ENCODE data around the gene TMEM119. TPM values are rescaled to one million over a fixed set of nuclear protein-coding genes. Genes with fewer than 3 reads are reported as not detected.
"Not testable (repeated sequence)": the region's sequence is repeated elsewhere in the genome, so short reads cannot be mapped to it uniquely, and the experiment has no call there.

Gene TMEM119
- polyA plus RNA-seq, 3 donors: 19.9 to 21.2 (median 20.1) TPM

DNA sequence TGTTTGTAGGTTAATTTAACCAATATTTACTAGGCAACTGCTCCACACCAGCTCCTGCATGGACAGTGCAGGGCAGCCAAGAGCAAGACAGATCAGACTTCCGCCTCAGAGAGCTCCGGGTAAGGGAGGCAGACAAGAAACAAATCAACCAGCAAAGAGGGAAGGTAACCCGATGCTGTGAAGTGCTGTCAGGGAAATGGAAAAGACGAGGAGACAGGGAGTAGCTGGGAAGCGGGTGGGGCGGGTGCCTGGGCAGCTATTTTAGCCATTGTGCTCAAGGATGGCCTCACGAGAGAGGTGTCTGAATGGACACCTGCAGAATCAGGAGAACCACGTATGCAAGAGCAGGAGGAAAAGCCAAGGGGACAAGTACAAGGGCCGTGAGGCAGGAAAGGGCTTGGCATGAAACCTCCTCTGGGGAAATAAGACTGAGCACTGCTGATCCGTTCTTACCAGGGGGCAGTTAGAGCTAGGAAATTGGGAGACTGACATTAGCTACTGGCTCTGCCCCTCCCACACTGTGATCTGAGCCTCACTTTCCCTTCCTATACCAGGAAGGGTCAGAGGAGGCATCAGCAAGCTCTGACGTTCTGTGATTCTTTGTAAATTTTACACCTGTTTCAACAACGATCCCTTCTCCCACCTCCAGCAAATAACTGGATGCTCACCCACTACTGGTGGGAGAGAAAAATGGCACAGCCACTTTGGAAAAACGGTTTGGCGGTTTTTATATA is 6.5 kb upstream of the TMEM119 start:
- no peak for DNase-seq (ENCODE audit: low read depth in 3 of 3, low spot score in 2 of 3)

DNA sequence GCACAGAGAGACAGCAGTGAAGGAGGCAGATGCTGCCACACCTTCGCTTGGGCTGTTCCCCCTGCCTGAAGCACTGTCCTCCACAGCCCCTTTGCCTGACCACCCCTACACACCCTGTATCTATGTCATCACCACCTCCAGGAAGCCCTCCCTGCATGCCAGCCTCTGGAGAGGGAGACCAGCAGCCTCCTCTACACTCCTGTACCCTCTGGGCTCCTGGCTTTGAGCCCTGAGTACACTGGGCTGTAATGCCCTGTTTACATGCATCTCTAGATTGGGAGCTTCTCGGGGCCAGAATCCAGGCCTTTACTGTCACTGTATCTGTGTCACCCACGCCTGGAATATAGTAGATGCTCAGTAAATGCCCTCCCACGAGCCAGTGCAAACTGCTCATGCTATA is 5.9 kb upstream of the TMEM119 start:
- no peak for DNase-seq (ENCODE audit: low read depth in 3 of 3, low spot score in 2 of 3)

DNA sequence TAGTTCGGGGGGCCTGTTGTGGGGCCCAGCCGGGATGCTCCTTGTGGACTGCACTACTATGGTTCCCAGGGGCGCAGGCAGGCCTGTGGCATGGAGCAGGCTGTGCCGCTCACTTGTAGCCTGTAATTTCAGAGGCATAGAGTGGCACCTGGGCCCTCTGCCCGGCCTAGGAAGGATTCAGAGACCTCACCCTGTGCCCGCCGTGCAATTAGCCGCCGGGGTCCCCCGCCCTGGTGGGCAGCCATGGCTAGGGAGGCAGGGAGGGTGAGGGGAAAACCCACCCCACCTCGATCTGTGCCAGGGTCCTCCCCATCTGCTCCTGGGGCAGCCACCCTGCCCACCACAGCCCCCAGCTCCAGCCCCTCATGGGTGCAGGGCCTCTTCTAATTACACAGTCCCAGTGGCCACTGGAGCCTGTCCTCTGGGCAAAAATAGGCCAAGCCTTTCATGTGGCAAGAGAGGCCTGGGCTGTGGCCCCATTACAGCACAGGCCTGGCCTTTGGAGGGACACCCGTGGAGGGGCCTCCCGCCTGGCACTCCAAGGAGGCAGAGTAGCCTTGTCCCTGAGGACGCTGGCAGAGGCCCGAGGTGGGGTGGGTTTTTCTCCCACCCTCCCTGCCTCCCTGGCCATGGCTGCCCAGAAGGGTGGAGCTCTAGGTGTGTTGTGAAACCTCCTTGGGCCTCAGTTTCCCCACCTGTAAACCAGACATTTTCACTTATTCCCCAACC is 5.3 kb upstream of the TMEM119 start:
- no peak for DNase-seq (ENCODE audit: low read depth in 3 of 3, low spot score in 2 of 3)

DNA sequence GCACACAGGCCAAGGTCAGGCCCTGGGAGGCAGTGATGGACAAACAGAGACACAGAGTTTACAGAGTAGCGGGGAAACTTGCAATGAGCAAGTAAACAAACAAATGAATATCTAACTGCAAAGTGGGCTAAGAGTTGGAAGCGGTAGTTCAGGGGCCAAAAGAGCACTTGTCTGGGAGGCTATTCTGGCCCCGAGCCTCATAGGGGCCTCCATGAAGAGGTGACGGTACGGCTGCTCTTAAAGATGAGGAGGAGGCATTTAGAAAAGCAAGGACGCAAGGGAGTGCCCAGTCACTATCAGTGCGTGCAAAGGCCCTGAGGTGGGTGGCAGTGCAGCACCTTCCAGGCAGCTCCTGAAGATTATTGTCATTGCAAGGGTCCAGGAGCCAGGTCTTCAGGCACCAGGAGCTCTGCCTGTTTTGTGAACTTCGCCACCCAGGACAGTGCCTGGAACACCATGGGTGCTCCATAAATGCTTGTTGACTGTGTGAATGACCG is 4.4 kb upstream of the TMEM119 start:
- DNase-seq (ENCODE audit: low read depth in 3 of 3, low spot score in 2 of 3): no peak

DNA sequence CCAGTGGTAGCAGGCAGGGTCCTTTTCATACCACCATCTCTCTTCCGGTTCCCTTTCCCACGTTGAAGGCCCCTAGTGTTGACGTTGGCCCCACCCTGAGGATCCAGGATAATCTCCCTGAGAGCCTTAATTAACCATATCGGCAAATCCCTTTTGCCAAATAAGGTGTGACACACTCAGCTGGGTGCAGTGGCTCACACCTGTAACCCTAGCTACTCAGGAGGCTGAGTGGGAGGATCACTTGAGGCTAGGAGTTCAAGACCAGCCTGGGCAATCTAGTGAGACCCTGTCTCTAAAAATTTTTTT is 2.8 kb upstream of the TMEM119 start:
- no peak for DNase-seq (ENCODE audit: low read depth in 3 of 3, low spot score in 2 of 3)

DNA sequence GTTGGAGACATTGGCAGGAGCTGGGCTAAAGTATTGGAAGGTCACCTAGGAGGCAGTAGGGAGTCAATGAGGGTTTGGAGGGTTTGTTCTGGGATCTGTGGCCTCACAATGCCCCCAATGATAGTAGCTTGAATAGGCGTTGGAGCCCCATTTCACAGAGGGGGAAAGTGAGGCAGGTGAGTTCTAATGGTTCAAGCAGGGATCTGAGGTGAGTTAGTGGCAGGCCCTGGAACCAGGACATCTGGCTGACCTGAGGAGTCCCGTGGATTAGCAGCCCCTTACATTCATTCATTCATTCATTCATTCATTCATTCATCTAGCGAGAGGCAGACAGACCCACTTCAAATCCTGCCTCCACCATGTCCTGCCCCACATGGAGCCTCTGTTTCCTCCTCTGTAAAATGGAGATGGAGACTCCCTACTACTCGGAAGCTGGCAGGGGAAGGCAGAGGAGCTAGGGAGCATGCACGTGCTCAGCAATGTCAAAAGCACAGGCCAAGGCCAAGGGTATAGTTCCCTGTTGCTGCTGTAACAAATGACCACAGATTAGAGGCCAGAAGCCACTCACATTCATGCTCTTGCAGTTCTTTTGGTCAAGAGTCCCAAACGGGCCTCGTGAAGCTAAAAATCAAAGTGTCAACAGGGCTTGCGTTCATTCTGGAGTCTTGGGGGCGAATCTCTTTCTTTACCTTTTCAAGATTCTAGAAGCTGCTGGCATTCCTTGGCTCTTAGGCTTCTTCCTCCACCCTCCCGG is 2.2 kb upstream of the TMEM119 start:
- DNase-seq (ENCODE audit: low read depth in 3 of 3, low spot score in 2 of 3): no peak

DNA sequence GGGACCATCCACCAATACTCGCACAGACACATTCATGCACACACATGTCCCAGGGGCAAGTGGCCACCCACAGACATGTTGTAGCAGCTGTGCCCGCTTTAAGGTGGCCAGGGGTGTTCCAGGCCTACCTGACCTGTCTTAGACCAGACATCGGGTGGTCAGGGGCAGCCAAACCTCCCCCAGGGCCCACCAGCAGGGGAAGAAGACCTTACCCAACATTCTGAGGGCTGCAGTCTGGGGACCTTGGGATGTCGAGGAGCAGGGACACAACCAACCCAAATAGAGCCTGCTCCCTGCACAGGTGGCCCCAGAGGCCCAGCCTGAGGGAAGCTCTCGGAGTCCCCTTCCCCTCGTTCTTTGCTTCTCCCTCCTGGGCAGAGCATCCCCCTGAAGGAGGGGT is 1.7 kb upstream of the TMEM119 start:
- DNase-seq (ENCODE audit: low read depth in 3 of 3, low spot score in 2 of 3): no peak

DNA sequence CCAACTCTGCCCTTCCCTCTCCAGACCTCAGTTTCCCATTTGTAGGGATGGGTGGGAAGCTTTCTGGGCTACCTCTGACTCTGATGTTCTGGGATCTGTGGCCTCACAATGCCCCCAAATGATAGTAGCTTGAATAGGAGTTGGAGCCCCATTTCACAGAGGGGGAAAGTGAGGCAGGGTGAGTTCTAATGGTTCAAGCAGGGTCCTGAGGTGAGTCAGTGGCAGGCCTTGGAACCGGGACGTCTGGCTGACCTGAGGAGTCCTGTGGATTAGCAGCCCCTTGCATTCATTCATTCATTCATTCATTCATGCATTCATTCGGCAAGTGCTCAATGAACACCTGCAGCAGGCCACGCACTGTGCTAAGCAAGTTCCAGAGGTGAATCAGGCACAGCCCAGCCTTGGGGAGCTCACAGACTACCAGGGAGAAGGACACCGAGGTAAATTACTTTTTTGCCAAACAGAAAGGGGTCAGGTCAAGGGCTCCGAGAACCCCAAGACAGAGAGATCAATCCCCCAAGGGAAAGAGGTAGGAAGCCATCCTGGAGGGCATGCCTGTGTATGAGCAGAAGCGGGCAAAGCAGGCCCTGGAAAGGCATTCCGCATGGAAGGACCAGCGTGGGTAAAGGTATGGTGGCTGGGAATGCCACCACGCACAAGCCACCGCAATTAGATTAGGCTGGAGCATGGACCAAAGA is 818 bp upstream of the TMEM119 start:
- no peak for DNase-seq (ENCODE audit: low read depth in 3 of 3, low spot score in 2 of 3)

DNA sequence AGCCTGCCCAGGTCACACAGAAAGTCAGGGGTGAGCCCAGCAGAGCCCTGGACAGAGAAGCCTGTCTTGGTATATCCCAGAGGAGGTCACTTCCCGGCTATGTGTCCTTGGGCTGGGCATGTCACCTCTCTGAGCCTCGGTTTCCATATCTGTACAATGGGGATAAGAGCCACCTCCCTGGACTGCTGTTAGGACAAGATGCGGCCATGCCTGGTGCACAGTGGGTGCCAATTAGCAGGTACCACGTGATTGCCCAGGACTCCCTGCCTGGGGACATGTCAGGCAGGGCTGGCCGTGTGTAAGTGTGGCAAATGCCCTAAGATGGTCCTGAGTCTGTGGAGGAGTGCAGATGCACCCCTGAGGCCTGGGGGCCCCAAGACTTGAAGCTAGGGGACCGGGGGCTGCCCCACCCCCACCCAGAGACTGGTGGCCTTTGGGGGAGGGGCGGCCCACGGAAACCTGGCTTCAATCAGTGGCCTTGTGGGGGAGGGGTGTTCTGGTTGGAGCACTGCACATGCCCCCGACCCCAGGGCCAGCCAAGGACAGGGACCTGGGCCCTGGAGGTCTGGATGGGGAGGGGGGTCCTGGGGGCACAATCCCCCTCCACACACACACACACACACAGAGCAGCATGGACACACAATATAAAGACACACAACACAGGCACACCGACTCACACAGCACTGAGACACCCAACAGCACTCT is 878 bp downstream of the TMEM119 start:
- DNase-seq (ENCODE audit: low read depth in 3 of 3, low spot score in 2 of 3): no peak

DNA sequence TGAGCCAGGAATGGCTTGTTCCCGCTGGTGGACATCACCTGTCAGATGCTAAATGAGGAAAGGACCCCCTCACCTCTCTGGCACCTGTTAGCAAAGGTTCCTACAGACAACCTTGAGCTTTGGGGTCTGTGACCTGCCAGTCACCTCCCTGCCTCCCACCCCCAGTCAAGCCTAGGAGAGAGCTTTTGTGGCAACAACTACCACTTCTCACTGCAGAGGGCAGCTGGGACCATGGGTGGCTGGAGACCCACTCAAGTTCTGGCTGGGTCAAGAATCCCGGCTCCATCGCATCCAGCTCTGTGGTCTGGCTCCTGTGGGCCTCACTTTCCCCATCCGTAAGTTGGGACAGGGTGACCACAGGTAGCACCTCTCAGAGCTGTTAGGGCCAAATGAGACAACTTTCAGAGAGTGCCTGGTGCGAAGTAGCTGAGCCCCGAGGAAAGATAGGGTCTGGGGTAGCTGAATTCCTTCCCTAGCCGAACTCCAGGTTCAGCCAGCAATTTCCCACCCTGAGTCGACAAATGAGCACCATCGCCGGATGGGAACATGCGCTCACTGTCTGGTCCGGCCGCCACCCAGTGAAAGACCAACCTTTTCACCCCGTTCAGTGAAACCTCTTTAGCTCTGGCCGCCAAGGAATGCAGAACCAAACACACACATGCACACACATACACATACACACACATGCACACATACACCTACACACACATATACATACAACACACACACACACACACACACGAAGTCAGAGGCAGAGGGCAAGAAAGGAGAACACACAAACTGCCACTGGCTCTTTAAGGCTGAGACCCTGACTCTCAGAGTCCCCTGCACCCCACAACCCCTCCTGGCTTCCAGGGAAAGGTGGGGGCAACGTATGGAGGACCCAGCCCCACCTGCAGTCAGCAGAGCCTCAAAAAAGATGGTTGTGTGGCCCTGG is 1.9 kb downstream of the TMEM119 start:
- no peak for DNase-seq (ENCODE audit: low read depth in 3 of 3, low spot score in 2 of 3)

DNA sequence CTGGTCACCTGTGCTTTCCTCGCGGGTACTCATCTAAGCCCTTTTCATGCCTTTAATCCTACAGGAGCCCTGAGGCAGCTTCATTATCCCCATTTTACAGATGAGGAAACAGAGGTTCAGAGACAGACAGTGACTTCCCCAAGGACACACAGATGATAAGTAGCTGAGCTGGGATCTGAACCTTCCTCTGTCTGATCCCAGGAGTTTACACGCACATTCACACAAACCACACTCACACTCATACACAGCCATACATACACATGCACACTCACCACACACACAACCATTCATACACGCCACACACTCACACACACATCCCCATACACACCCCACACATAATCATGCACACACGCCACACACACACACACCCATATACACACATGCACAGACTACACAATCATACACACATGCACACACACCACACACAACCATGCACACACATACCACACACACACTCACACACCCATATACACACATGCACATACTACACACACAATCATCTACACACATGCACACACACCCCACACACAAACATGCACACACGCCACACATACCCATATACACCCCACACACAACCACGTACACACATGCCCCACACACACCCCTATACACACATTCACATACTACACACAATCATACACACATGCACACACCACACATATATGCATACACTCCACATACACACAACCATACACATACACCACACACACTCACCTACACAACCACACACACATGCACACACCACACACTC is 2.7 kb downstream of the TMEM119 start:
- no peak for DNase-seq (ENCODE audit: low read depth in 3 of 3, low spot score in 2 of 3)

DNA sequence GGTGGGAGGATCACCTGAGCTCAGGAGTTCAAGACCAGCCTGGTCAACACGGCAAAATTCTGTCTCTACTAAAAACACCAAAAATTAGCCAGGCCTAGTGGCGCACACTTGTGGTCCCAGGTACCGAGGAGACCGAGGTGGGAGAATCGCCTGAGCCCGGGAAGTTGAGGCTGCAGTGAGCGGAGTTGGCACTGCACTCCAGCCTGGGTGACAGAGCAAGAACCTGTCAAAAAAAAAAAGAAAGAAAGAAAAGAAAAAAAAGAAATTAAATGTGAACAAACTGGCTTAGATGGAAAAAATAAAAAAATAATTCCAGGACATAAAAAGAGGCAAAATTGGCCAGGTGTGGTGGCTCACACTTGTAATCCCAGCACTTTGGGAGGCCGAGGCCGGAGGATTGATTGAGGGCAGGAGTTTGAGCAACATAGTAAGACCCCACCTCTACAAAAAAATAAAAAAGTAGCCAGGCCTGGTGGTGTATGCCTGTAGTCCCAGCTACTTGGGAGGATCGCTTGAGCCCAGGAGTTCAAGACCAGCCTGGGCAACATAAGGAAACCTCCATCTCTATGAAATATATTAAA is 3.5 kb downstream of the TMEM119 start:
- no peak for DNase-seq (ENCODE audit: low read depth in 3 of 3, low spot score in 2 of 3)

DNA sequence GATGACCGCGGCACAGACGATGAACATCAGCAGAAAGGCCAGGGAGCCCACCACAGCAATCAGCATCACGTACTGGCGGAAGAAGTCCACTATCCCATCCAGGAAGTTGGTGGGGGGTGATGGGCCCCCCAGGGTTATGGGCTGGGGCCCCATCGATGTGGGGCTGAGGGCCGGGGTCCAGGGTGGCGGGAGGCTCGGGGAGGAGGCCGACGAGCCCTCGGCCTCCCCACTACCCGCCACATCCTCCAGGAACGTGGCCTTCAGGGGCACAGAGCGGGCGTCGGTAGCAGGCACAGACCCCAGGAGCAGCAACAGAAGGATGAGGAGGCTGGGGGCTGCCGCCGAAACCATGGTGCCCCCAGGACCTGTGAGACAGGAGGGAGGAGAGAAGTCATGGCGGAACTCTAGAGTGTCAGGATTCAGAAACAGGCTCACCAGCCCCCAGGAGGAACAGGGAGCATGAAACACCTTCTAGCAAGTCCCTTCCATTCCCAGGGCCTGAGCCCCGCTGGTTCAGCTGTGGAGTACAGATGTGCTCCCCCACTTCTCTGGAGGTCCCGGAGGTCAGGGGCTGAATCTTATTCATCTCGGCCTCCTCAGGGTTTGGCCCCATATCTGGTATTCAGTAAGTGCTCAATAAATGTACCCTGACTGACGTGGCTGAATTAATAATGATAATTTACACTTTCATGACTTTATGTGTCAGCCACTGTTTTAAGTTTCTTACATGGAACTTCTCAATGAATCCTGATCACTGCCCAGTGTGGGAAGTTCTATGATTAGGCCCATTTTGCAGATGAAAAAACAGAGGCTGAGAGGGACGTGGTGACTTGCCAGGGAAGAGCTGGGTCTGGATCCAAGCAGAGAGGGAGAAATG is 5.6 kb downstream of the TMEM119 start:
- DNase-seq (ENCODE audit: low read depth in 3 of 3, low spot score in 2 of 3): no peak

DNA sequence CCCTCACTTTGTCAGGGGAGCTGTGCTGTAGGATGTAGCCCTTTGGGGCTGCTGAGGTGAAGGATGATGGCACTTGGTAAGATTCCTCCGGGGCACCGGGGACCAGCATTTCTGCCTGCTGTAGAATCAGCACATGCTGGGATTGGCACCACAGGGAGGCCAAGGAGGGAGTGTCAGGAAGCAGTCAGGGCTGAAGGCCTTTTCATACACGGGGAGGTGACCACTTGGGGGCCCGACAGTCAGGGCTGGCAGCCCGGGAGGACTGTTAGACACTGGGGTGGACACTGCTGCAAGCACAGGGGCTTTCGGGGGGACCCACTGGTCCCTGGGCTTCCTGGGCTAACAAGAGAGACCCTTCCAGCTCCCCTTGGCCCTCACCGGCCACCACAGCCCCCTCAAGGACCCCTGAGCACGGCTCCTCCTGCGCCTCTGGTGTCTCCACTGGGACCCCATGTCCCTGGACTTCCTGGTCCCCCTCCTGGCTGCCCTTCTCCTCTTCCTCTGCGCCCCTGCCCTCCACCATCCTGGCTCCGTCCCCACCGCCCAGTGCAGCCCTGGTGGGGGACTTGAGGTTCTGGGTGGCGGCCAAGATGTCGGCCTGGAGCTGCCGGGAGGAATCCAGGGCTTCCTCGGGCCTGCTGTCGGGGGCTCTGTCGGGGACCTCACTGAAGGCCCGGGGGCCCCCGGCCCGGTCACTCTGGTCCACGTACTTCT is 6.5 kb downstream of the TMEM119 start:
- no peak for DNase-seq (ENCODE audit: low read depth in 3 of 3, low spot score in 2 of 3)

DNA sequence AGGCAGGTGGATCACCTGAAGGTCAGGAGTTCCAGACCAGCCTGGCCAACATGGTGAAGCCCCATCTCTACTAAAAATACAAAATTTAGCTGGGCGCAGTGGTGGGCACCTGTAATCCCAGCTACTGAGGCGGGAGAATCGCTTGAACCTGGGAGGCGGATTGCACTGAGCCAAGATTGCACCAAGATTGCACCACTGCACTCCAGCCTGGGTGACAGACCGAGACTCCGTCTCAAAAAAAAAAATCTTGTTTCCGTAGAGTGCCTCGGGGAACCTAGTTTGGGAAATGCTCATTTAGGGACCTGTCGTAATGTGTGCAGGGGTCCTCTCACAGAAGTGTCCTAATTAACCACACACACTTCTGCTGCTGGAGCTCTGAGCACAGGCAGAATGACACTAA is 7.4 kb downstream of the TMEM119 start:
- DNase-seq (ENCODE audit: low read depth in 3 of 3, low spot score in 2 of 3): not testable (repeated sequence)

DNA sequence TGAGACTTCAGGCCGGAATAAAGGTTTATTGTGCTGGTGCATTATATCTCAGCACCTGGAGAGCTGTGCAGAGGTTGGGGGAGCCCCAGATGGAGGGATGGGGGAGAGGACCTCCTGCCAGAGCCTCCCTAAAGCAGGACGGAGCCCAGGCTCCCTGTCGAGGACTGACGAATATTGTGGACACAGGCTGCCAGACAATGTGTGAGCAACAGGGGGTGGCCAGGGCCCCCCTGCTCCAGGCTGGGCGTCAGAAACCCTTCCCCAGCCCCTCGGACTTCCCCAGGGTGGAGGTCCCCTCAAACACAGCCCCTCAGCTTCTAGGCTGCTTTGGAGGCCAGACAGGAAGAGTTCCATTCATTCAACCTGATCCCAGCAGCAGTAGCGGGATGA is 8.0 kb downstream of the TMEM119 start:
- DNase-seq (ENCODE audit: low read depth in 3 of 3, low spot score in 2 of 3): no peak
